ENCODE data around the gene PARD3. TPM values are rescaled to one million over a fixed set of nuclear protein-coding genes. Genes with fewer than 3 reads are reported as not detected.

The PARD3 gene
- total RNA-seq, 2 experiments from 2014 or later = 0.53 to 0.71 TPM

- H3K27ac Mint-ChIP-seq = no peak overlapping the region
- POLR2A ChIA-PET = no interaction called here
- peaks cover 5% of the 10 kb centered on the region for H3K27me3 Mint-ChIP-seq
- Histone ChIP-seq H3K9me3 (ENCODE audit: control insufficient read depth in 1 of 2, insufficient read depth in 1 of 2, low read length in 2 of 2) (no peaks in the 10 kb centered on the region), H3K27ac (ENCODE audit: low read depth in 1 of 2, low read length in 2 of 2) (no peak overlapping the region), H3K36me3 (ENCODE audit: insufficient read depth, low read length) (no peaks in the 10 kb centered on the region), H3K27me3 (ENCODE audit: control insufficient read depth in 1 of 2, insufficient read depth in 2 of 2, low read length in 2 of 2) (no peaks in the 10 kb centered on the region), H3K4me1 (ENCODE audit: insufficient read depth, low read length) (no peaks in the 10 kb centered on the region), H3K4me3 (ENCODE audit: low read length) (no peak overlapping the region)
- CTCF ChIA-PET = no interaction called here
- TF ChIP-seq CTCF (IDR thresholded peaks at IDR 0.05) = no peak
- H3K4me1 Mint-ChIP-seq (ENCODE audit: low read depth) = no peaks in the 10 kb centered on the region
- no peak overlapping the region for H3K4me3 Mint-ChIP-seq
- intact Hi-C loops (cut with DNase I, micrococcal nuclease) = no loop called here
- ATAC-seq (ENCODE audit: poor library complexity) (no peak), DNase-seq (no peak)
- no peaks in the 10 kb centered on the region for H3K36me3 Mint-ChIP-seq (ENCODE audit: low read depth)
- H3K9me3 Mint-ChIP-seq = no peaks in the 10 kb centered on the region
Measured at GRCh38 chr10:34143466-34143865, 671.6 kb downstream of the PARD3 start.

GRCh38 chr10:34141032-34141680, 673.9 kb downstream of the PARD3 start:
- no peak for DNase-seq
- POLR2A ChIA-PET = no interaction called here
- H3K4me3 Mint-ChIP-seq = no peak overlapping the region

GRCh38 chr10:34139559-34139958, 675.5 kb downstream of the PARD3 start:
- ChIA-PET POLR2A (no interaction called here), CTCF (no interaction called here)
- no peak overlapping the region for H3K27ac ChIP-seq (ENCODE audit: low read depth in 1 of 2, low read length in 2 of 2)
- DNase-seq (no peak), ATAC-seq (ENCODE audit: poor library complexity) (no peak)
- Mint-ChIP-seq H3K4me3 (no peak overlapping the region), H3K27ac (no peak overlapping the region), H3K36me3 (ENCODE audit: low read depth) (no peaks in the 10 kb centered on the region), H3K4me1 (ENCODE audit: low read depth) (no peaks in the 10 kb centered on the region), H3K9me3 (no peaks in the 10 kb centered on the region), H3K27me3 (peaks cover 5% of the 10 kb centered on the region)
- H3K4me1 ChIP-seq (ENCODE audit: insufficient read depth, low read length) = no peaks in the 10 kb centered on the region
- intact Hi-C loops (cut with DNase I, micrococcal nuclease) = no loop called here
- H3K27me3 ChIP-seq (ENCODE audit: control insufficient read depth in 1 of 2, insufficient read depth in 2 of 2, low read length in 2 of 2) = no peaks in the 10 kb centered on the region
- no peak for TF ChIP-seq CTCF (IDR thresholded peaks at IDR 0.05)
- no peaks in the 10 kb centered on the region for H3K36me3 ChIP-seq (ENCODE audit: insufficient read depth, low read length)
- no peaks in the 10 kb centered on the region for H3K9me3 ChIP-seq (ENCODE audit: control insufficient read depth in 1 of 2, insufficient read depth in 1 of 2, low read length in 2 of 2)
- no peak overlapping the region for H3K4me3 ChIP-seq (ENCODE audit: low read length)

More at GRCh38 chr10:34141032-34141680, 673.9 kb downstream of the PARD3 start:
- Histone ChIP-seq H3K4me3 (ENCODE audit: low read length) (no peak overlapping the region), H3K4me1 (ENCODE audit: insufficient read depth, low read length) (no peaks in the 10 kb centered on the region), H3K9me3 (ENCODE audit: control insufficient read depth in 1 of 2, insufficient read depth in 1 of 2, low read length in 2 of 2) (no peaks in the 10 kb centered on the region), H3K36me3 (ENCODE audit: insufficient read depth, low read length) (no peaks in the 10 kb centered on the region), H3K27me3 (ENCODE audit: control insufficient read depth in 1 of 2, insufficient read depth in 2 of 2, low read length in 2 of 2) (no peaks in the 10 kb centered on the region), H3K27ac (ENCODE audit: low read depth in 1 of 2, low read length in 2 of 2) (no peak overlapping the region)
- CTCF ChIA-PET = no interaction called here
- Mint-ChIP-seq H3K27me3 (peaks cover 5% of the 10 kb centered on the region), H3K4me1 (ENCODE audit: low read depth) (no peaks in the 10 kb centered on the region), H3K27ac (no peak overlapping the region), H3K9me3 (no peaks in the 10 kb centered on the region), H3K36me3 (ENCODE audit: low read depth) (no peaks in the 10 kb centered on the region)
- TF ChIP-seq CTCF (IDR thresholded peaks at IDR 0.05) = no peak
- no peak for ATAC-seq (ENCODE audit: poor library complexity)
- intact Hi-C loops (cut with DNase I, micrococcal nuclease) = no loop called here
